Measurements from ENCODE around the gene ZBTB5. TPM values are rescaled to one million over a fixed set of nuclear protein-coding genes. Genes with fewer than 3 reads are reported as not detected.

ZBTB5 gene
- total and polyA plus RNA-seq, 9 of the 15 experiments (the other 6 are each of a cell fraction or from before 2014, with no cell fraction given), result 2.3 to 43.2 (median 15.5) TPM

DNA sequence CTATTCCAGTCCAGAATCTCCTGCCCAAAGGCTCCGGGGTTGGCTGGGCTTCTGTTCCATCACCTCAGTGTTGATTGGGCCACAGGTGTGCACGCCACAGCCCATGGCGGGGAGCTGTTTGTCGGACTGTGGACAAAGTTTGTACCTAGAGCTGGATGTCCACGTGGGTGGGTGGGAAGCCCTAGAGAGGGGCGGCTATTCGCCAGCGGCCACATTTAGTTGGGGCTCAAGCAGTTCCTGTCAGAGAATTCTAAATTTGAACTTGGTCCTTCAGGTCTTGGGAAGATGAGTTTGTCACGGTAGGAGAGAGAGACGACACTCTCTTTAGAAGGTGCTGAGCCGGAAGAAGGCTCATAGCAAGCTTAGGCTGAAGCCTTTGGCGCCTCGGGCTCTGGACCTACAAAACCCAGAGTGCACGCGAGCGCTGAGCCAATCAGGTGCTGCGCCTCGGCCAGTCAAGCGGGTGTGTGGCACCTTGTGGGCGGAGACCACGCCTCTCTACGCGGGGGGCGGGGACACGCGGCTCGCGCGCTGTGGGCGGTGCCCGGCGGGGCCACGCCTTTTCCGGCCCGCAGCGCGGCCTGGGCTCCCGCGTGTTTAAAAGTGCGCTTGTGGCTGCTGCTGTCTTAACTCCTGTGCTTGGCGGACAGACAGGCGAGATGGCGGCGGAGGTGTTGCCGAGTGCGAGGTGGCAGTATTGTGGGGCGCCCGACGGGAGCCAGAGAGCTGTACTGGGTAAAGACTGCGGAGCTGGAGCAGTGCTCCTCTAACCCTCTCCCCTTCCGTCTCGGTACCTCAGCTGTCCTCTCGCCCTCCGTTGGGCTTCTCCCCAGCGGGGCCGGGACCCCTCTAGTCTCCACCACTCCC, 20.4 kb upstream of the ZBTB5 start, which contains the start of gene POLR1E (continued):
- no peak for TF ChIP-seq PHF21A (IDR thresholded peaks at IDR 0.05; ENCODE audit: borderline replicate concordance, low read depth)
- TF ChIP-seq ZNF644 (tag; IDR thresholded peaks at IDR 0.05; ENCODE audit: low read depth), result no peak
- TF ChIP-seq, protein P1, sequence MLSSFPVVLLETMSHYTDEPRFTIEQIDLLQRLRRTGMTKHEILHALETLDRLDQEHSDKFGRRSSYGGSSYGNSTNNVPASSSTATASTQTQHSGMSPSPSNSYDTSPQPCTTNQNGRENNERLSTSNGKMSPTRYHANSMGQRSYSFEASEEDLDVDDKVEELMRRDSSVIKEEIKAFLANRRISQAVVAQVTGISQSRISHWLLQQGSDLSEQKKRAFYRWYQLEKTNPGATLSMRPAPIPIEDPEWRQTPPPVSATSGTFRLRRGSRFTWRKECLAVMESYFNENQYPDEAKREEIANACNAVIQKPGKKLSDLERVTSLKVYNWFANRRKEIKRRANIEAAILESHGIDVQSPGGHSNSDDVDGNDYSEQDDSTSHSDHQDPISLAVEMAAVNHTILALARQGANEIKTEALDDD (IDR thresholded peaks at IDR 0.05), result no peak
- TF ChIP-seq CC2D1A (IDR thresholded peaks at IDR 0.05), result no peak
- TF ChIP-seq, protein P2, sequence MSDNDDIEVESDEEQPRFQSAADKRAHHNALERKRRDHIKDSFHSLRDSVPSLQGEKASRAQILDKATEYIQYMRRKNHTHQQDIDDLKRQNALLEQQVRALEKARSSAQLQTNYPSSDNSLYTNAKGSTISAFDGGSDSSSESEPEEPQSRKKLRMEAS (CRISPR knock-in tag; IDR thresholded peaks at IDR 0.05), result peak; percentile 91
- TF ChIP-seq, protein P3, sequence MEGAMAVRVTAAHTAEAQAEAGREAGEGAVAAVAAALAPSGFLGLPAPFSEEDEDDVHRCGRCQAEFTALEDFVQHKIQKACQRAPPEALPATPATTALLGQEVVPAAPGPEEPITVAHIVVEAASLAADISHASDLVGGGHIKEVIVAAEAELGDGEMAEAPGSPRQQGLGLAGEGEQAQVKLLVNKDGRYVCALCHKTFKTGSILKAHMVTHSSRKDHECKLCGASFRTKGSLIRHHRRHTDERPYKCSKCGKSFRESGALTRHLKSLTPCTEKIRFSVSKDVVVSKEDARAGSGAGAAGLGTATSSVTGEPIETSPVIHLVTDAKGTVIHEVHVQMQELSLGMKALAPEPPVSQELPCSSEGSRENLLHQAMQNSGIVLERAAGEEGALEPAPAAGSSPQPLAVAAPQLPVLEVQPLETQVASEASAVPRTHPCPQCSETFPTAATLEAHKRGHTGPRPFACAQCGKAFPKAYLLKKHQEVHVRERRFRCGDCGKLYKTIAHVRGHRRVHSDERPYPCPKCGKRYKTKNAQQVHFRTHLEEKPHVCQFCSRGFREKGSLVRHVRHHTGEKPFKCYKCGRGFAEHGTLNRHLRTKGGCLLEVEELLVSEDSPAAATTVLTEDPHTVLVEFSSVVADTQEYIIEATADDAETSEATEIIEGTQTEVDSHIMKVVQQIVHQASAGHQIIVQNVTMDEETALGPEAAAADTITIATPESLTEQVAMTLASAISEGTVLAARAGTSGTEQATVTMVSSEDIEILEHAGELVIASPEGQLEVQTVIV (CRISPR knock-in tag; IDR thresholded peaks at IDR 0.05; ENCODE audit: borderline replicate concordance), result no peak
- peak; percentile 89 for TF ChIP-seq CREM (IDR thresholded peaks at IDR 0.05; ENCODE audit: low read depth)
- TF ChIP-seq CREB1 (IDR thresholded peaks at IDR 0.05), result peak; percentile 81
- TF ChIP-seq CREB1 (CRISPR knock-in tag; IDR thresholded peaks at IDR 0.05), result peak; percentile 84
- TF ChIP-seq, protein P4, sequence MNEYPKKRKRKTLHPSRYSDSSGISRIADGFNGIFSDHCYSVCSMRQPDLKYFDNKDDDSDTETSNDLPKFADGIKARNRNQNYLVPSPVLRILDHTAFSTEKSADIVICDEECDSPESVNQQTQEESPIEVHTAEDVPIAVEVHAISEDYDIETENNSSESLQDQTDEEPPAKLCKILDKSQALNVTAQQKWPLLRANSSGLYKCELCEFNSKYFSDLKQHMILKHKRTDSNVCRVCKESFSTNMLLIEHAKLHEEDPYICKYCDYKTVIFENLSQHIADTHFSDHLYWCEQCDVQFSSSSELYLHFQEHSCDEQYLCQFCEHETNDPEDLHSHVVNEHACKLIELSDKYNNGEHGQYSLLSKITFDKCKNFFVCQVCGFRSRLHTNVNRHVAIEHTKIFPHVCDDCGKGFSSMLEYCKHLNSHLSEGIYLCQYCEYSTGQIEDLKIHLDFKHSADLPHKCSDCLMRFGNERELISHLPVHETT (CRISPR knock-in tag; conservative IDR thresholded peaks at IDR 0.05 in 1 of 2, IDR thresholded peaks at IDR 0.05 in 1 of 2), result no peak
- TF ChIP-seq ZNF785 (CRISPR knock-in tag; IDR thresholded peaks at IDR 0.05), result no peak
- peak; percentile 93 for TF ChIP-seq CCNT2 (IDR thresholded peaks at IDR 0.05; ENCODE audit: borderline replicate concordance, extremely low read depth, insufficient read length, low read depth, low read length)
- TF ChIP-seq HMGN3 (IDR thresholded peaks at IDR 0.05; ENCODE audit: borderline replicate concordance, extremely low read depth, insufficient read length, low read depth, low read length), result peak; percentile 97
- 0 out of 2 replicates have a peak, but pooled peaks have one; percentile 48 for TF ChIP-seq SAFB (IDR thresholded peaks at IDR 0.05; ENCODE audit: borderline replicate concordance, low read depth, low read length)
- TF ChIP-seq ATF7 (IDR thresholded peaks at IDR 0.05), result peak; percentile 64
- 0 out of 2 replicates have a peak, but pooled peaks have one; percentile 67 for TF ChIP-seq CBX1 (IDR thresholded peaks at IDR 0.05; ENCODE audit: low read depth)
- TF ChIP-seq RBM25 (IDR thresholded peaks at IDR 0.05; ENCODE audit: low read depth, low read length, severe bottlenecking), result no peak
- TF ChIP-seq, protein P5, sequence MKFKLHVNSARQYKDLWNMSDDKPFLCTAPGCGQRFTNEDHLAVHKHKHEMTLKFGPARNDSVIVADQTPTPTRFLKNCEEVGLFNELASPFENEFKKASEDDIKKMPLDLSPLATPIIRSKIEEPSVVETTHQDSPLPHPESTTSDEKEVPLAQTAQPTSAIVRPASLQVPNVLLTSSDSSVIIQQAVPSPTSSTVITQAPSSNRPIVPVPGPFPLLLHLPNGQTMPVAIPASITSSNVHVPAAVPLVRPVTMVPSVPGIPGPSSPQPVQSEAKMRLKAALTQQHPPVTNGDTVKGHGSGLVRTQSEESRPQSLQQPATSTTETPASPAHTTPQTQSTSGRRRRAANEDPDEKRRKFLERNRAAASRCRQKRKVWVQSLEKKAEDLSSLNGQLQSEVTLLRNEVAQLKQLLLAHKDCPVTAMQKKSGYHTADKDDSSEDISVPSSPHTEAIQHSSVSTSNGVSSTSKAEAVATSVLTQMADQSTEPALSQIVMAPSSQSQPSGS (CRISPR knock-in tag; IDR thresholded peaks at IDR 0.05), result no peak
- TF ChIP-seq CHD4 (IDR thresholded peaks at IDR 0.05; ENCODE audit: insufficient read depth, insufficient replicate concordance, low read depth, low read length, poor library complexity, severe bottlenecking), result no peak
- no peak for TF ChIP-seq PPARD (CRISPR knock-in tag; IDR thresholded peaks at IDR 0.05)

All from K562 (cell line).